Mesendoderm (in vitro differentiated cells): ENCODE data around the gene IRAG1. TPM values are rescaled to one million over a fixed set of nuclear protein-coding genes. Genes with fewer than 3 reads are reported as not detected.

ENCODE experiments used
- DNase-seq: peaks from one replicate; pipeline ENCODE4 v3.0.0; 2013
- H2AK5ac ChIP-seq: 2 replicates; pipeline ENCODE4 v1.6.1; 2013; ENCODE audit warnings: low read length, inconsistent platforms
- H2BK120ac ChIP-seq: 2 replicates; pipeline ENCODE4 v1.6.1; 2013; ENCODE audit warnings: low read depth, mild to moderate bottlenecking, low read length, moderate library complexity, mixed read lengths
- H2BK15ac ChIP-seq: replicated peaks from 2 replicates; pipeline ENCODE4 v1.6.1; 2013; ENCODE audit warnings: low read depth, mild to moderate bottlenecking, moderate library complexity
- H2BK5ac ChIP-seq: 2 replicates; pipeline ENCODE4 v1.6.1; 2013; ENCODE audit warnings: low read length, inconsistent platforms
- H3K18ac ChIP-seq: 2 replicates; pipeline ENCODE4 v1.6.1; 2013; ENCODE audit warnings: mild to moderate bottlenecking, low read length, mixed read lengths
- H3K23ac ChIP-seq: one replicate; pipeline ENCODE4 v1.6.1; 2013; ENCODE audit warnings: low read length
- H3K27ac ChIP-seq: 2 replicates; pipeline ENCODE4 v1.5.1; 2013; ENCODE audit warnings: low read depth, mild to moderate bottlenecking, inconsistent platforms, low read length, moderate library complexity
- H3K27me3 ChIP-seq: 2 replicates; pipeline ENCODE4 v1.6.1; 2013; ENCODE audit warnings: low read length, control low read depth, mild to moderate bottlenecking, inconsistent platforms; ENCODE audit not compliant: insufficient read depth, poor library complexity
- H3K36me3 ChIP-seq: 2 replicates; pipeline ENCODE4 v1.6.1; 2013; ENCODE audit warnings: low read length, inconsistent platforms; ENCODE audit not compliant: control insufficient read depth, insufficient read depth
- H3K4ac ChIP-seq: one replicate; pipeline ENCODE4 v1.6.1; 2013; ENCODE audit warnings: low read depth, mild to moderate bottlenecking, low read length, moderate library complexity
- H3K4me1 ChIP-seq: 2 replicates; pipeline ENCODE4 v1.6.1; 2013; ENCODE audit warnings: low read depth, low read length, inconsistent platforms; ENCODE audit not compliant: control insufficient read depth
- H3K4me2 ChIP-seq: 2 replicates; pipeline ENCODE4 v1.6.1; 2013; ENCODE audit warnings: low read length
- H3K4me3 ChIP-seq: 2 replicates; pipeline ENCODE4 v1.5.1; 2013; ENCODE audit warnings: mild to moderate bottlenecking, low read length
- H3K56ac ChIP-seq: one replicate; pipeline ENCODE4 v1.6.1; 2013; ENCODE audit warnings: low read length
- H3K79me1 ChIP-seq: 2 replicates; pipeline ENCODE4 v1.6.1; 2013; ENCODE audit warnings: low read length, inconsistent platforms
- H3K79me2 ChIP-seq: 2 replicates; pipeline ENCODE4 v1.6.1; 2013; ENCODE audit warnings: mild to moderate bottlenecking, low read length; ENCODE audit not compliant: control insufficient read depth, insufficient read depth
- H3K9ac ChIP-seq: 2 replicates; pipeline ENCODE4 v1.6.1; 2013; ENCODE audit warnings: low read length, inconsistent platforms
- H4K5ac ChIP-seq: one replicate; pipeline ENCODE4 v1.6.1; 2013; ENCODE audit warnings: low read length
- H4K8ac ChIP-seq: one replicate; pipeline ENCODE4 v1.6.1; 2013; ENCODE audit warnings: low read depth, mild to moderate bottlenecking, control low read depth, low read length, moderate library complexity
- WGBS: extraction: QIAGEN DNeasy Blood & Tissue Kit; methylation state at CpG from one replicate; pipeline ENCODE4 v1.1.7; 2013; ENCODE audit warnings: low lambda C conversion rate, missing lambda C conversion rate; ENCODE audit not compliant: insufficient coverage; ENCODE audit errors: extremely low coverage; 5-methylcytosine and 5-hydroxymethylcytosine counted together
- polyA plus RNA-seq, 2 experiments: library from polyadenylated mRNA; stranded (reverse); fragments of 200-250 nt; gene quantifications; one replicate each; pipeline ENCODE4 v1.2.3, GENCODE V29; 2013

Gene IRAG1, protein sequence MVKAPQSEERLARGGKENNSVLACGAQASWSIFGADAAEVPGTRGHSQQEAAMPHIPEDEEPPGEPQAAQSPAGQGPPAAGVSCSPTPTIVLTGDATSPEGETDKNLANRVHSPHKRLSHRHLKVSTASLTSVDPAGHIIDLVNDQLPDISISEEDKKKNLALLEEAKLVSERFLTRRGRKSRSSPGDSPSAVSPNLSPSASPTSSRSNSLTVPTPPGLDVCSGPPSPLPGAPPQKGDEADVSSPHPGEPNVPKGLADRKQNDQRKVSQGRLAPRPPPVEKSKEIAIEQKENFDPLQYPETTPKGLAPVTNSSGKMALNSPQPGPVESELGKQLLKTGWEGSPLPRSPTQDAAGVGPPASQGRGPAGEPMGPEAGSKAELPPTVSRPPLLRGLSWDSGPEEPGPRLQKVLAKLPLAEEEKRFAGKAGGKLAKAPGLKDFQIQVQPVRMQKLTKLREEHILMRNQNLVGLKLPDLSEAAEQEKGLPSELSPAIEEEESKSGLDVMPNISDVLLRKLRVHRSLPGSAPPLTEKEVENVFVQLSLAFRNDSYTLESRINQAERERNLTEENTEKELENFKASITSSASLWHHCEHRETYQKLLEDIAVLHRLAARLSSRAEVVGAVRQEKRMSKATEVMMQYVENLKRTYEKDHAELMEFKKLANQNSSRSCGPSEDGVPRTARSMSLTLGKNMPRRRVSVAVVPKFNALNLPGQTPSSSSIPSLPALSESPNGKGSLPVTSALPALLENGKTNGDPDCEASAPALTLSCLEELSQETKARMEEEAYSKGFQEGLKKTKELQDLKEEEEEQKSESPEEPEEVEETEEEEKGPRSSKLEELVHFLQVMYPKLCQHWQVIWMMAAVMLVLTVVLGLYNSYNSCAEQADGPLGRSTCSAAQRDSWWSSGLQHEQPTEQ
- polyA plus RNA-seq (2013, experiment 1 of 2), result 0.79 TPM
- 0.80 TPM for polyA plus RNA-seq (2013, experiment 2 of 2)

DNA sequence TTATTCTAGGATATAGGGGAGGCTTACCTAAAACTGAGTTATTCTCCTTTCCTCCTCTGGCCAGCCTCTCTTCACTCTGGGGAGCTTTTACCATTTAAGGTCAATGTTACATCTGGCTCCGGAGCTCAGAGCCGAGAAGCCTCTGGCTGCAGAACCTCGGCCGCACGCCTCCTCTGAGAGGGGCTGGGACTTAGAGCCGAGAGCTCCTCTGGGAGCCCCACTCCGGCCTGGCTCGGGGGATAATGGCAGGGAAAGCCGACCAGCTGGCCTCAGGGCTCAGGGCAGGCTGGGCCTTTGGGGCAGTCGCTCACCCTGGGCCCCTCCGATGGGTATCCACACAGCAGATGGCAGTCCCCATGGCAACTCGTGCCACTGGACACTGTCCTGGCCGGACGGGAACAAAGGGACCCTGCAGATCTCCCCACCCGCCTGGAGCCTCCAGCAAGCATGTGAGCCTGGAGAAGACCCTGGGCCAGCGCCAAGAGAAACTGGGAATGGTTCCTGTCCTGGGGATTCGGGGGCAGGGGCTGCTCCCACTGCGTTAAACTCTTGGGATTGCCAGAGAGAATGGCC lies at the start of gene IRAG1:
TSS of gene IRAG1 (minus strand) at position 247 of the 573 bp plus-strand sequence. CDS start at position 94, 153 bp downstream.
- Histone ChIP-seq H3K56ac (no peak within 1 kb of the TSS), H3K4me2 (no peak within 1 kb of the TSS), H3K79me2 (no peaks in the 10 kb centered on the region), H3K4me3 (no peak within 1 kb of the TSS), H2BK5ac (no peak within 1 kb of the TSS), H3K79me1 (no peaks in the 10 kb centered on the region), H3K23ac (no peak within 1 kb of the TSS), H3K9ac (no peak within 1 kb of the TSS), H2BK120ac (no peak within 1 kb of the TSS), H4K5ac (no peak within 1 kb of the TSS), H3K27me3 (no peaks in the 10 kb centered on the region), H3K4ac (no peak within 1 kb of the TSS), H4K8ac (no peak within 1 kb of the TSS), H3K27ac (no peak within 1 kb of the TSS), H2AK5ac (no peak within 1 kb of the TSS), H2BK15ac (no peak within 1 kb of the TSS), H3K4me1 (no peaks in the 10 kb centered on the region), H3K36me3 (no peaks in the 10 kb centered on the region), H3K18ac (no peak within 1 kb of the TSS)
- WGBS, result no CpG with 5 or more reads among the region's 18 CpGs
- peak; percentile 15 for DNase-seq

DNA sequence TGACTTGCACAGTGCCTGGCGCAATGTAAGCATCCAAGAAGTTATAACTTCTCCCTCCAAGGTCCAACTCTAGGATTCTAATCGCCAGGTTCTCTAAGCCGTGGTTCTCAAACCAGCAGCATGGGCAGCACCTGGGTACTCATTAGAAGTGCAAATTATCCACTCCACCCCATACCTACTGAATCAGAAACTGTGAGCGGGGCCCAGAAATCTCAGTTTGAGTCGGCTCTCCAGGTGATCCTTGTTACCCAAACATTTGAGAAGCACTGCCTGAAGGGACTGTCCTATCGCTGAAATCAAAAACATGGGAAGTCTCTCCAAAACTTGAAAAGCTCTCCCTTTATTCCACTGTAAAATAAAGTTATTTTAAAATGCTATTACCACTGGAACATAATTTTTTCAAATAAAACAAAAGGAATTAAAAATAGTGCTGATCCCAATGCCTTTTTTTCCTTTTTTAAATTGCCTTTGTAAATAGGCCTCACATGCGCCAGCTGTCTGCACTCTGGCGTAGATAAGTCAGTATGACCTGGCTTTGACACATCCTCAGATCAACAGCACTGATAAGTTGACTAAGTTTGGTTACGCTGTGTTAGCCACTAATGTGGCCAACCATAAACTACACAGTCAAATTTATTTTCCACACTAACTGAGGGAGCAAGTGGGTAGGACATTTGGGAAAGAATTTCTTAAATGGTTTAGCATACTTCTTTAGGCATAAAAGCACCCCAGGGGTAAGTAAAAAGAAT lies 49.1 kb upstream of the IRAG1 start:
- Histone ChIP-seq H2BK120ac (no peak overlapping the region), H3K79me1 (no peaks in the 10 kb centered on the region), H4K8ac (no peak overlapping the region), H3K18ac (no peak overlapping the region), H3K4ac (no peak overlapping the region), H2AK5ac (no peak overlapping the region), H3K4me3 (no peak overlapping the region), H2BK5ac (no peak overlapping the region), H3K36me3 (no peaks in the 10 kb centered on the region), H4K5ac (no peak overlapping the region), H3K27ac (no peak overlapping the region), H3K4me2 (no peak overlapping the region), H3K4me1 (no peaks in the 10 kb centered on the region), H3K56ac (no peak overlapping the region), H2BK15ac (no peak overlapping the region), H3K79me2 (no peaks in the 10 kb centered on the region), H3K9ac (no peak overlapping the region), H3K27me3 (no peaks in the 10 kb centered on the region), H3K23ac (no peak overlapping the region)
- WGBS, result no CpG with 5 or more reads among the region's 9 CpGs
- DNase-seq, result no peak

DNA sequence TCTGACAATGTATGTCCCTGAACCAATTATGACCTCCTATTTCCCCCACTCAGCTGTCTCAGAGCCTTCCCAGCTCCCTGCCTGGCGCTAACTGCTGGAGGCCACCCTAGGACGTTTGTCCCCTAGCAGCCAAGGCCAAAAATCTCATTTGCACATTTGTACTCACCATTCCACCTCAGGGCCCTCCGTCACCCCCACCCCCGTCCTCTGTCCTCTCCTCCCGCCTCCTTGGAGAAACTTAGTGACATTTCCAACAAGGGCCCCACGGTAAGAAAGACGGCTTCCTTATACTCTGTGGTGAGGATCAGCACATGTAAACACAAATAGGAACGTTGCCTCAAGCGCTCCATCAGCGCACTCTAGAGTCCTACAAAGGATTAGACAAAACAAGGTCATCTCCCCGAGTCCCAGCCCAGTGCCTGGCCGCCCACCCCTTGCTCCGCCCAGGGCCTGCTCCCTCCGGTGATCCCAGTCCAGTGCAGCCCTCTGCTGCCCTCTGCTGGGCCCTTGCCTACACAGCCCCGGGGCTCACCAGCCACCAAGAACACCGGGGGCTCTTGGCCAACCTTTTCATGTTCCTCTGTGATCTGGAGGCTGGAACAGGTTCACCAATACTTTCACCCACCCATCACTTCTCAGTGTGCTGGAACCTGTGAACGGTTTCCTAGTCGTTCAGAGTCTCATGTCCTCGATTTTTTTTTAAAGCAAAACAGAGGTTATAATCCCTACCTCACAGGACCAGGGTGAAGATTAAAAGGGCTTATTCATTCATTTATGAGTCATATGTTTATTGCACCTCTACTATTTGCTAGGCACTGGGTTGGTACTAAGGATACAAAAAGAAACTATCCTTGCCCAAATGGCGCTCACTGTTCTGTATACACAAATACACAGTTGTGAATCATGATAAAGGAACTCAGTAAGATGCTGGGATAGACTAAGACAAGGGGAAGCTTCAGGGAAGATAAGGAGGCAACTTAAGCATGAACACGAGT lies 42.2 kb upstream of the IRAG1 start:
- H3K79me1 ChIP-seq, result no peaks in the 10 kb centered on the region
- H3K23ac ChIP-seq, result no peak overlapping the region
- DNase-seq, result peak; percentile 97
- no peak overlapping the region for H3K4me3 ChIP-seq
- H3K27ac ChIP-seq, result no peak overlapping the region
- peak overlapping the region; percentile 9 for H3K18ac ChIP-seq
- peak overlapping the region; percentile 66 for H3K4me2 ChIP-seq
- no peak overlapping the region for H4K5ac ChIP-seq
- no peak overlapping the region for H2BK120ac ChIP-seq
- H3K27me3 ChIP-seq, result no peaks in the 10 kb centered on the region
- H3K79me2 ChIP-seq, result no peaks in the 10 kb centered on the region
- no peaks in the 10 kb centered on the region for H3K36me3 ChIP-seq
- no peak overlapping the region for H3K4ac ChIP-seq
- no peak overlapping the region for H2AK5ac ChIP-seq
- WGBS, result no CpG with 5 or more reads among the region's 21 CpGs
- H2BK15ac ChIP-seq, result no peak overlapping the region
- peak overlapping the region; percentile 63 for H3K9ac ChIP-seq
- no peak overlapping the region for H2BK5ac ChIP-seq
- H4K8ac ChIP-seq, result no peak overlapping the region
- no peaks in the 10 kb centered on the region for H3K4me1 ChIP-seq
- peak overlapping the region; percentile 85 for H3K56ac ChIP-seq

DNA sequence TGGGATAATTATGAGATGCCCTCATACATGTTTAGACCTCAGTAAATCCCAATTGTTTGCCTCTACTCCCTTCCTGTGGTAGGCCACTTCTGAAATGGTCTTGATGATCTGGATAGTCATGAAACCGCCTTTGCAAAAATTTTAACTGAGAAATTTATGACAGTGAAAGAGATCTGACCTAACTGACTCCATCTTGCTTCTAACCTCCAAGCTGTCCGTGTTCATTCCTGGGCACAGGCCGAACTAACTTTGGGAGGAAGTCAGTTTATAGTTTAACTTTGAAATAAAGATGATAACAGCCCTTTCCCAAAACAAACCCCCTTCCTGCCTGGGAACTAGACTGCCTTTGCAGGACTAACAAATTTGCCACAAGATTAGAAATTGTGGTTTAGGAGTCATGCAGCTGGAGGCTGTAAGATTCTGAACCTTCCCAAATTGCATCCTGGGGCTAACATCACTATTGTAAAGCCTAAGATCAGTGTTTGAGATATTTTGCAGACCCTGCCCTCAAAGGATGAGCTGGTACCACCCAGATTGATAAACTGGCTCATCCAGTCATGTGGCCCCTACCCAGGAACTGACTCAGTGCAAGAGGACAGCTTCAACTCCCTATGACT lies 37.6 kb upstream of the IRAG1 start:
- Histone ChIP-seq H3K18ac (no peak overlapping the region), H3K27ac (no peak overlapping the region), H3K9ac (no peak overlapping the region), H3K56ac (no peak overlapping the region), H3K4me3 (no peak overlapping the region), H3K79me1 (no peaks in the 10 kb centered on the region), H2BK120ac (no peak overlapping the region), H2AK5ac (no peak overlapping the region), H4K8ac (no peak overlapping the region), H4K5ac (no peak overlapping the region), H3K4me1 (no peaks in the 10 kb centered on the region), H3K79me2 (no peaks in the 10 kb centered on the region), H3K4ac (no peak overlapping the region), H3K23ac (no peak overlapping the region), H3K27me3 (no peaks in the 10 kb centered on the region), H2BK15ac (no peak overlapping the region), H3K4me2 (no peak overlapping the region), H3K36me3 (no peaks in the 10 kb centered on the region), H2BK5ac (no peak overlapping the region)
- DNase-seq, result no peak
- no CpG with 5 or more reads among the region's 3 CpGs for WGBS
